A204.1 (cell line): ENCODE data around the gene WWOX.

Experiments
- FAIRE-seq: peaks from 2 replicates; lab custom pipeline; 2012; peaks lifted over from hg19 to GRCh38; lab: Jason Lieb, UNC

WWOX gene

DNA sequence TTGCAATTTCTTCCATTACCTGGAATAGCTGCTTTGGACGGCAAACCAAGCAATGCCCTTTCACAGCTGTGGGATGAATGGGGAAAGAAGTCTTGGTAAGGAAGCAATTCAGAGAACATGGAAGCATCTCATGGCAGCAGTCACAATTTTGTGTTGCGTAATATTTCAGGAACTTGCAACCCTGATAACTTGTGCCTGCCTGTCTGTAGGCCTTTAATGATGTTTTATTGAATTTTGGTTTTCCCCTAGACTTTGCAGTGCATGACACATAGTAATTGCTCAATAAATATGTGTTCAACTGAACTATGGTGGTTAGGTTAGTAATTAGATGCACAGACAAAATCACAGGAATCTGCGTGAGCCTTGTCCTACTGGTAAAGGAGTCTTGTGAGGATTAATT is 439.5 kb downstream of the WWOX start:
- FAIRE-seq: no peak

DNA sequence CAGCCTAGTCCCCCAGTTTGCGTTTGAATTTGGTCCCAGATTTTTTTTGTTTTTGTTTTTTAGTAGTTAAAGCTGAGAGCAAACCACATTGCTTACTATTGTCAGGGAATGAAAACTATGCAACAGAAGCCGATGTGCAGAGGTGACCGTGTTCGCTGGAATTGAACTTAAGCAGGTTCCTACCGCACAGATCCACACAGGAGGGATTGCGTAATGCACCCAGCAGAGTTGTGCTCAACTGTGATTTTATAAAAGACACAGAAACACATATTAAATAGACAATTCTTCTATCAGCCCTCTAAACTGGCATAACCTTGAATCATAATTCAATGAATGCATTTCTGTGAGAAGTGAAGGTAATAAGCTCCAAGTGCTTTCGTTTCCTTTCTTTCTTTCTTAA is 443.0 kb downstream of the WWOX start:
- no peak for FAIRE-seq

DNA sequence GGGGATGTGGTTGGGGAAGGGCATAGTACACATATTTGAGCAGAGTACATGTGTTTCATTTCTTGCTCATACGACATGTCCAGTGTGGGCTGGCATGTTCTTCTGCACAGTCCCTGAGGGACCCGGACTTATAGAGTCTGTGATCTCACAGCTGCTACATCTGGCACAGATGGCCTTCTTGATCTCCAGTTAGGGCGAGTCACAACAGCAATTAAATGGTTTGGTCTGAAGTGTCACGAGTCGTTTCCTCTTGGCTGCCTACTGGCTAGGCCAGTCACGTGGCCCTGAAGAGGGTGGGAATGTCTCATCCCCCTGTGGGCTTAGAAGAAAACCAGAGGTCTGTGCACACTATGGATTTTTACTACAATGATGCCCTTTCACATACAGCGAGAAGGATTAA is 443.6 kb downstream of the WWOX start:
- FAIRE-seq: no peak

DNA sequence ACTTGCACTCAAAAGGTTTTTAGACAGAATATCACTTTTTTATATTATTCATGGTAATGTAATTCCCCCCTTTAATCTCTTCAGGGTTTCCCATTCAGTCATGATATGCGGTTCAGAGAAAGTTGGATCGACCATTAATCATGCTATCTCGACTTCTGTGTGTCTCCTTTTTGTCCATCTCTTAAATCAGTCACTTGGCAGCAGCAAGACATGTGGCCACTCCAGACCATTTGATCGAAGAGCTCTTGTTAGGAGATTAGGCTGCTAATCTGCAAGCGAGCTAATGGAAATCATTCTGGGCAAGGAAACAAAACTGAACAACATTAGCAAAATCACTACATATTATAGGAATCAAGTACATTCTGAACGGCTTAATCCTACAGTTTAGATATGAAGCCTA is 449.9 kb downstream of the WWOX start:
- FAIRE-seq: no peak

DNA sequence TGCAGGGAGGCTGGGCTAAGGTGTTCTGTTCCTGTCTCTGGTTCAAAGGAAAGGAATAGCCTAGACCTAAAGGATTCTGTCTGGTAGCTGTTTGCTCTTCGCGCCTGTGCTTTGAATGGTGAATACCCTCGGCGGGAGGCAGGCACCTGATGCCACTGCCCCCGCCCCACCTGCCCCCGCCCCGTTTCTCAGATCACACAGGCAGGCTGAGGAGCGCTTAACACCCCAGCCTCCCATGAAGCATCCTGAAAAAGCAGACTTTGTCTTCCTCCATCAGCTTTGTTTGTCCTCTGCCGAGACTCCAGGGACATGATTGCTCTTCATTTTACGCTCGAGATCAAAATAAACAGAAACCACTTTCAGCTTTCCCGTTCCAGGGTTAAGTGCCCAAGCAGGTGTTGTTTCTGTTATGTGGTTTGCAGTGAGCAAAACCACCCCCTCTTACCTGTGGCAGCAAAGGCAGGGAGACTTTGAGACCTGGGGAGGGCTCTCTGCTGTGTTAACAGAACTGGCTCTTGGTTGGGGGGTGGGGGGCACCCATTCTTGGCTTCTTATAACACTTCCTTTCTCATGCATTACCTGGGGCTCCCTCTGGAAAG is 452.1 kb downstream of the WWOX start:
- FAIRE-seq: no peak

DNA sequence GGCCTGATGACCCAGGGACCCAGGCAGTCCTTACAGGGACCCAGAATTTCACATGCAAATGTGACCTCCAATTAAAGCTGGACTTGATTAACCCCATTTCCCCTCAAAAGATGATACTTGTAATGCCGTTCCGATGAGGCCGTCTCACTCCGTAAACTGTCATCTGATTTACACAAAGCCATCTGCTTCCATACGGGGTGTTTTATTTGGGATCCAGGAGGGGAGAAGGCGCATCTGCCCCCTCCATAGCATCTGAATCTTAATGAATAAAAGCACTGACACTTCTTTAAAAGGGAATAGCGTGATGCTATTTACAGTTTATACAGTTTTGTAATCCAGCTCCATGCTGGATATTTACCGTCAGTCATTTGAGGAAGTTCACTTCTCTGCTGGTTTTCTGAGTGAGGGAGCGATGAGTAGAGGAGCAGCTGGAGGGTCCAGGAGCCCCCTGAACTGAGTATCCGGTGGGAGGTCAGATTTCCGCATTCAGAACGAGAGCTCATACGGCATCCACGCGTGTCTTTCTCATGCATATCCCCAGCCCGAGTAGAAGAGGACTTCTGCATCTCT is 452.7 kb downstream of the WWOX start:
- no peak for FAIRE-seq

DNA sequence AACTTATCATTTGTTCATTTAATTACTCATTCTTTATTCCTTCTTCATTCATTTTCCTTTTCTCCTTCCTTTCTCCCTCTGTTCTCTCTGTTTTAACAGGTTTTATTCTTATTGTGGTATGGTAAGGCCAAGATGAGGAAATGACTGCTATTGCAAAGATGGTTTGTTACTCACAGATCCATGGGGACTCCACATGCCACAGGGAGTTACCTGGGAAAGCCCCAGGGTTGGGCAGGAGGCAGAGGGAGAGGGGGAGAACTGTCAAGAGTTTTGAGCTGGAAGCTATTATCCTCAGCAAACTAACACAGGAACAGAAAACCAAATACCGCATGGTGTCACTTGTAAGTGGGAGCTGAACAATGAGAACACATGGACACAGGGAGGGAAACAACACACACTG is 453.3 kb downstream of the WWOX start:
- no peak for FAIRE-seq

DNA sequence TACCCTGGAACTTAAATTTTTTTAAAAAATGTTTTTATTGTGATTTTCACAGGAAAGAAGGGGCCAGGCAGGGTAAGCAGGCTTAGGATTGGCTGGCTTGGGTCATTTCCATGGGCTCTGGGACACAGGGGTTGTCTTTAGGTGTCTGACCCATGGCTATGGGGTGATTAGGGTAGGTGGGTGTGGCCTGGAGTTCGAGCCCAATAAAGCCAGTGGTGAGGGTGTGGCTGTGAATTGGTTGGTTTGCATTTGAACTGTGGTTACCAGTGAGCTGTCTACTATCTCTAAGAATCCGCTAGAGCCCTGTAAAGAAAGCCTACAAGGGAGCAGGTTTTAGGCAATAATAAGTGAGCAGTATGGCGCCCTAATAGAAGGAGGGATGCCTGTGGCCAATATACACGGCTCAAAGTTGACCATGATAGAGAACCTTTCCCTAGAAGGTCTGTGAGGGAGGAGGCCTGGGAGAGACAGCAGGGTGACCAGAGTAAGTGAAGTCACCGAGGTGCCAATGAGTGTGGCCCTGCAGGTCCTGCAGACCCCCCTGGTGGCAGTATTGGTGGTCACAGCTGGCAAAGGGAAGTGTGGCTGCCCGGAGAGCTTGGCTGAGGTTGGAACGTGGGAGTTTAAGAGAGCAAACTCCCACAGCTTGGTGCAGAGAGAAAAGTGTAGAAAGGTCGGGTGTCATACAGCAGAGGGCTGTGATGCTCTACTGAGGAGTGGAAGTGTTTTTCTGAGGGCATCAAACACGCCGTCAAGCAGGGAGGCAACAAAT is 454.0 kb downstream of the WWOX start:
- FAIRE-seq: no peak

DNA sequence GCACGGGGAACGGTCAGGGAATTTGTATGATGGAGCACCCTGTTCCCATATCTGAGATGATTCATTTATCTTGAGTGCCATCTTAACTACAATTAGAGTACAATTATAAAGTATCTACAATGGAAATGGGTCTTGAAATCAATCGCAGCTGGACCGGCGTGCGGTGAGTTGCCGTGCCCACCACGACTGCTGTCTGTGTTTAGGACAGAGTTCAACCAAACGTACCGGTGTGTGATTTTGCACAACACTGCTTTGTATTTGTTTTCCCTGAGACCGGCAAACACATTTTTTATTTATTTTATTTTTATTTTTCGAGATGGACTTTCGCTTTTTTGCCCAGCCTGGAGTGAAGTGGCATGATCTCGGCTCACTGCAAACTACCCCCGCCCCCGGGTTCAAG is 457.0 kb downstream of the WWOX start:
- FAIRE-seq: no peak

DNA sequence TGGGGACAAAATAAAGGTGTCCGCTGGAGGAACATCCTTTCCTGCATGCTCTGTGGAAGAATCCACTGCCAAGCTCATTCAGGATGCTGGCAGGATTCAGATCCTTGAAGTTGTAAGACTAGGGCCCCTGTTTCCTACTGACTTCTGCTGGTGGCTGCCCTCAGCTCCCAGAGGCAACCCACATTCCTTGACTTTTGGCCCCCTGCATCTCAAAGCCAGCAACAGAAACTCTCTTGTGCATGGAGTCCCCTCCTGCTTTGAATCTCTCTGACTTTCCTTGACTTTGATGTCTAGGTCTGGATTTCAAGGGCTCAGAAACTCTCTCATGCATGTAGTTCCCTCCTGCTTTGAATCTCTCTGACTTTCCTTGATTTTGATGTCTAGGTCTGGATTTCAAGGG is 461.5 kb downstream of the WWOX start:
- no peak for FAIRE-seq

DNA sequence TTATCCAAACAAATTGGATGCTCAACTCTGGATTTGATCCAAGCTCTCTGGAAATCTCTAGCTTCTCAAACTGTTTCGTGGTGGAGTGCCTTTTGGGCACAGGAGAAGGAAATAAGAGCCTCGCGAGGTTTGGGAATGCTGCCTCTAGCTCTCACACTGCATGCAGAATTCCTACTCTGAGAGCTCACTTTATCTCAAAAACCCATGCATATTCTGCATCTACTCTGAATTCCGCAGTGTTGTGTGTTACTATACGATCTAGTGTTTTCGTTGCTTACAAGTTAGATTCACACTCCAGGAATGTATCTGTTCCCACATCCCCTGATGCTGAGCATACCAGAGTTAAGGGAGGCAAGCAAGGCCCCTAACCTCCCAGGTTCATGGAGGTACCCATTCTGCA is 462.7 kb downstream of the WWOX start:
- no peak for FAIRE-seq

DNA sequence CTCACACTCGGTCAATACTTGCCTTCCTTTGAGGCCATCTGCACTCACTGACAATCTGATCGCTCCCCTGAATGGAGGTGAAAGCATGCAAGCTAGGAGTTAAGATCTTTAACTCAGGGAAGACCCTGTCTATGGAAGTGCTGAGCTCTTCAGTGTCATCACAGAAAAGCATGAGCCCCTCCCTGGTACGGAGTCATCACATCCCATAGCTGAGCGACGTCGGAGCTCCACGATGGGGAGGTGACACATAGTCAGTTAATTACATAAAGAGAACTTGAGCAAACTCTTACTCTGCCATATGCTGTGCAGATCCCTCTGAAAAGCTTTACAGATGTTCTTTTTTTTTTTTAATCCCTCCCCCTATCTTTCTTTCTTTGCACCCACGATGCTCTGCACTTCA is 463.2 kb downstream of the WWOX start:
- FAIRE-seq: no peak

DNA sequence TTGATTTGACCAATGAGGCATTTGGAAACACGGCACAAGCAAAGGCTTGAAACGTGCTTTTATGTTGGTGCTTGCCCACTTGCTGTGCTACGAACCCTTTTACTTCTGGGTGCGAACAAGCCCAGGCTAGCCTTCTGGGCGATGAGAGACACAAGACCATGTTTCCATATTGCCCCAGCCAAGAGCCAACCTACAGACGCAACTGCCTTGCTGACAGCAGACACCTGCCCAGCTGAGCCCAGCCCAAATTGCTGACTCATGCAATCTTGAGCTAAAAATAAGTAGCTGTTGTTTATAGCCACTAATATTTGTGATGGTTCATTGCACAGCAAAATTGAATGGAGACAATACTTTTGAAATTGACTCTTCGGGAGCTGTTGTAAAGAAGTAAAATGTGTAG is 464.5 kb downstream of the WWOX start:
- FAIRE-seq: no peak

DNA sequence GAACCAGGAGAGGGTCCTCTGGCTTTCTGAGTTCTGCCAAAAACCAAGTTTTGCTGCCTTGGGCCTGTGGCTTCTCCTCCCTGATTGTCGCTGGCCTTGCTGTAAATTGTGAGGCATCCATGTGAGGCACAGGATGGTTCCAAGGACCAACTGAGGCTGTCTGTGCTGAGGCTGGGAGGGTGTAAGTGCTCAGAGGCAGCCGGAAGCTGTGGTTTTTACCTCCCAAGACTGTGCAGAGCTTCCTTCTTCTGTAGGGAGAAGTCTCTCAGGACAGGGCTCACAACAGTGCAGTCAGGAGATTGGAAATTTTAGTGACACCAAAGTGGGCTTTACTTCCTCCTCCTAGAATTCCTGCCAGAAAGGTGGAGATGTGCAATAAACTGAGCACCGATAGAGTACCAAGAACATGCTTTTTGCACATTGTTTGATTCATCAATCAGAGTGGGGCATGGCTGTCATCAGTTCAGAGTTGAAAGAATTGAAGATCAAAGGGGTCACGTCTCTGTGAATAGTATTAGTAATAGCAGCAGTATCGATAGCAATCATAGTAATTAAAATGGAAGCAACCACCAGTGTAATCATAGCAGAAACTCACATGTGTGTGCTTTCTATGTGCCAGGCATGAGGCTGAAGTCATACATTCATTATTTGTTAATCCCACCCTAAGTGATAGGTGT is 467.1 kb downstream of the WWOX start:
- FAIRE-seq: no peak

DNA sequence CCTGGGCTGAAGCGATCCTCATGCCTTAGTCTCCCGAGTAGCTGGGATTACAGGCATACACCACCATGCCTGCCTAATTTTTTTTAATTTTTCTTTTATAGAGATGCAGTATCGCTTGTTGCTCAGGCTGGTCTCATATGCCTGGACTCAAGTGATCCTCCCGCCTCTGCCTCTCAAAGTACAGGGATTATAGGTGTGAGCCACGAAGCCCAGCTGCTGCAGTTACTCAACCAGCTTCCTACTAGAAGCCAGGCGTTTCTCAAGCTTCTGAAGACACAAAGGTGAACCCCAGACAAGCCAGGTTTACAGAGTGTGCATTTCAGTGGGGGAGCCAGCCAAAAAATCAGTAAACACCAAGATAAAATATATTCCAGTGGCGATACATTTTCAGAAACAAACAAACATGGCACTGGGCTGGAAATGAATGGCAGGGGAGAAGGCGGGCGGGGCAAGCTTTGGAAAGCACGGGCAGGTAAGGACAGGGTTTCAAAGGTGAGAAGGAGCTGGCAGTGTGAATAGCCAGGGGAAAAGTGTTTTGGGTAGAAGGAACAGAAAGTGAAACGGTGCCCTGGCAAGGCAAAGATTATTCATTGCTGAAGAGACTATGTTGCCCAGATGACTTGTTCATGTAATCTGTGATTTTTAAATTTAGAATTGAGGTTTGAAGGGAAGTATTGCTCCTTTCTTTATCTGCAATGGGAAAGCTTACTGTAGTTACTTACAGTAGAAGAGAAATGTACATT is 471.1 kb downstream of the WWOX start:
- FAIRE-seq: no peak

DNA sequence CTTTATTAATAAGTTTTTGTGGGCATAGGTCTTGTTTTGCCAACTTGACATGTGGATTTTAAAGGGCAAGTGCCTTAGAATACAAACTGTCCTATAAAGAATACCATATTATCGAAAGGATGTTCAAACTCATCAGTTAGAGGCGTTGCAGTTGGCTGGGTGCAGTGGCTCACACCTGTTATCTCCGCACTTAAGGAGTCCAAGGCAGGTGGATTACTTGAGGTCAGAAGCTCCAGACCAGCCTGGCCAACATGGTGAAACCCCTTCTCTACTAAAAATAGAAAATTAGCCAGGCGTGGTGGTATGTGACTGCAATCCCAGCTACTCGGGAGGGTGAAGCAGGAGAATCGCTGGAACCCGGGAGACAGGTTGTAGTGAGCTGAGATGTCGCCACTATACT is 472.0 kb downstream of the WWOX start:
- FAIRE-seq: no peak

DNA sequence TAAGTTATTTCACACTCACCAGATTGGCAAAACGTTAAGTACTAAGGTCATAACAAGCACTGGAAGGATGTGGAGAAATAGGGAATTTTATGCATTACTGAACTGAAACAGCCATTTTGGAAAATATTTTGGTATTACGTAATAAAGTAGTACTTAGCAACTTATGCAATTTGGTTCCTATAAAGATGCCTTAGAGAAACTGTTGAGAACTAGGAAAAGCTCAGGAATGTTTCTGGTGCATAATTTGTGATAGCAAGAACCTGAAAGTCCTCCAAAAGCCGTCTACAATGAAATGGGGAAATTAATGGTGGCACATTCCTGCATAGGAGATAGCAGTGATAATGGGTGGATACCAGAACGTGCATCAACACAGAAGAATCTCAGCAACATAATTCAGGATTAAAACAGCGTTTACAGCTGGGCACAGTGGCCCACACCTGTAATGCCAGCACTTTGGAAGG is 472.5 kb downstream of the WWOX start:
- no peak for FAIRE-seq

DNA sequence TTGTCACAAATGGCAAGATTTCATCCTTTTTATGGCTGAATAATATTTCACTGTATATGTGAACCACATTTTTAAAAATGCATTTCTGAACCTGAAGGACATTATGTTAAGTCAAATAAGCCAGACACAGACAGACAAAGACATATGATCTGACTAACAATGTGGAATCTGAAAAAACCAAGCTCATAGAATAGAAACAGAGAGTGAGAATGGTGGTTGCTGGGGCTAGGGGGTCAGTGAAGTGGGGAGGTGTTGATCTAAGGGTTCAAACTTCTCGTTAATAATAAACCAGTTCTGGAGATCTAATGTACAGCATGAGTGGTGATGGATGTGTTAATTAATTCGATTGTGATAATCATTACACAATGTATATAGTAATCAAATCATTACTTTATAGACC is 475.1 kb downstream of the WWOX start:
- FAIRE-seq: no peak

DNA sequence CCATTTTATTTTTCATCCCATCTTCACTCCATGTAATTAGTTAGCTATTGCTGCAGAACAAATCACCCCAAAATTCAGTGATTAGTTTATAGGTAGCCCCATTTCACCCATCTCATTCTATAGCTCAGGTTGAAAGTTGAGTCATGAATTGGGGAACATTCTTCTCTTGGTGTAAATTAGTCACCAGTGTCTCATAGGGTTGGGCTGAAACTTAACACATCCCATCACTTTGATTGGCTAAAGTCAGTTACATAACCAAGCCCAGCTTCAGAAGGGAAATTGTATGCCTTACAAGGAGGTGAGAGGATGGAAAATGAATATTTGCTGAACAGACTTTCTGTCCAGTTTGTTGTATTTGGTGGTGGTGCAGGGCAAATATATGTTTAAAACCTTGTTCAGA is 477.5 kb downstream of the WWOX start:
- FAIRE-seq: no peak

DNA sequence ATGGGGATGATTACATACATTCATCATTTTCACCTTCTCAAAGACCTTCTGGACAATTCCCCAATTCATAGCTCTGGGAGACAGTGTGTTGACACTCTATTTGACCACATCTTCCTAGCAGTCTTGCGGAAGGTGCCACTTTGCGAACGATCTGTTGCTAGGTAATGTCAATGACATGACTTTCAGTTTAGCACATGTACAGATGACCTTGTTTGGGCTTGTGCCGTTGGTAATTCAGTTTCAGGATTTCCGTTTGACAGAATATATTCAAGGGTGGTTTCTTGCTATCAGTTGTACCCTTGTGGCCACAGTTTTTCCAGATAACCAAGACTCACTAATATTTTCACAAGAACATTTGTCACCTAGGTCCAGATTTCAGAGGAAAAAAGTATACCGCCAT is 478.2 kb downstream of the WWOX start:
- no peak for FAIRE-seq

DNA sequence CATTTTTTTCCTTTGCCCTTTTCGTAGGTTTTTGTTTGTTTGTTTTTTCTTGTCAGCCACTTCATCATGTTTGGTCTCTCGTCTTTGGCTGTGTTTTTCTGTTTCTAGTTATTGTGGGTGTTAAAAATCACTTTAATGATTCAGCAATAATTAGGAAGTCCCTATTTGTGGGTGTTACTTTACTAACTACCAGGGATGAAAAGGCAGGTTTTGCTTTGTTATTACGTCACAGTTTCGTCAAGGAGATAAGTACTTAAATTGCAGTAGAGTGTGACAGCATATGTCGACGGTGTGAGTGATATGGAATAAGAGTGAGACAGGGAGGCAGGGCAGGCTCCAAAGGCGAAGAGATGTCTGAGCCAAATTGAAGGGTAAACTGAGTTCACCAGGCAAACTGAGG is 479.6 kb downstream of the WWOX start:
- FAIRE-seq: no peak

DNA sequence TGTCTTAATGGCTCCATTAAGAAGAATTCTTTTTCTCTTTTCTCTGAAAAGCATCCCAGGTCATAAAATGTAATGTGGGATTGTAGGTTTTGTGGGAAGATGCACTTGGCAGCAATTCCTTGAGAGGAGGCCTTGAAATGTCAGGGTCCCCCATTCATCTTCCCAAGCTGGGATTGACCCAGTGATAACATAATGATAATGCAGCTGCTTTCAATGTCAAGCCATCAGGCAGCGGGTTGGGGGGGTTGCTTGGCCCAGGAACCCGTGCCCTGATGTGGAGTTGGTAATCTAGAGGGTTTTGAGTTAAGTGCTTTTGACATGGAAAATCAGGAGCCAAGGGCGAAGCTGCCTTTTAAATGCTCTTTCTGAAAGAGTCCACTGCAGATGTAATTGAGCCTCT is 484.0 kb downstream of the WWOX start:
- FAIRE-seq: no peak
